ENCODE results near the gene SIRPA. TPM values are rescaled to one million over a fixed set of nuclear protein-coding genes. Genes with fewer than 3 reads are reported as not detected.
"Not testable (repeated sequence)": the region's sequence is repeated elsewhere in the genome, so short reads cannot be mapped to it uniquely, and the experiment has no call there.

Gene SIRPA
- total and polyA plus RNA-seq, 11 donors, result 8.6 to 73.5 (median 28.5) TPM

GRCh38 chr20:1918491-1919165, 23.4 kb downstream of the SIRPA start:
- Histone ChIP-seq H3K27ac (no peak overlapping the region), H3K27me3 (no peaks in the 10 kb centered on the region), H3K4me1 (peaks cover 0 to 5% (median 0%) of the 10 kb centered on the region in 12 donors), H3K9me3 (no peaks in the 10 kb centered on the region), H3K4me3 (no peak overlapping the region), H3K36me3 (peaks cover 0 to 80% (median 21%) of the 10 kb centered on the region in 9 donors)
- TF ChIP-seq CTCF (IDR thresholded peaks at IDR 0.05) (peak in 5 of 12 donors; percentile 10 to 23 (median 18)), POLR2A (IDR thresholded peaks at IDR 0.05) (no peak)
- ATAC-seq, result peak; percentile 59 to 79 (median 77)
- DNase-seq, result peak in 1 of 5 donors; percentile 46
- 58 to 70% (median 63%) methylated on average over 12 of the region's 12 CpGs for WGBS, 4 donors
- intact Hi-C loops (cut with DNase I), result no loop called here

GRCh38 chr20:1920252-1920651, 25.0 kb downstream of the SIRPA start:
- H3K4me1 ChIP-seq, result peaks cover 0 to 5% (median 0%) of the 10 kb centered on the region in 12 donors
- DNase-seq (no peak), ATAC-seq (no peak)
- H3K27ac ChIP-seq, result no peak overlapping the region
- peaks cover 0 to 84% (median 19%) of the 10 kb centered on the region in 9 donors for H3K36me3 ChIP-seq
- 86 to 92% (median 90%) methylated on average over 8 of the region's 8 CpGs for WGBS, 4 donors
- intact Hi-C loops (cut with DNase I), result no loop called here
- no peak overlapping the region for H3K4me3 ChIP-seq
- TF ChIP-seq POLR2A (IDR thresholded peaks at IDR 0.05), result no peak
- TF ChIP-seq CTCF (IDR thresholded peaks at IDR 0.05), result no peak
- H3K27me3 ChIP-seq, result no peaks in the 10 kb centered on the region
- H3K9me3 ChIP-seq, result no peaks in the 10 kb centered on the region

GRCh38 chr20:1920826-1921225, 25.6 kb downstream of the SIRPA start:
- intact Hi-C loops (cut with DNase I), result no loop called here
- Histone ChIP-seq H3K27me3 (no peaks in the 10 kb centered on the region), H3K4me1 (peaks cover 0 to 5% (median 0%) of the 10 kb centered on the region in 12 donors), H3K4me3 (no peak overlapping the region), H3K36me3 (peaks cover 0 to 84% (median 13%) of the 10 kb centered on the region in 9 donors), H3K9me3 (no peaks in the 10 kb centered on the region), H3K27ac (no peak overlapping the region)
- 75 to 79% (median 77%) methylated on average over 6 of the region's 6 CpGs for whole genome bisulfite sequencing, 4 donors
- TF ChIP-seq POLR2A (IDR thresholded peaks at IDR 0.05), result no peak
- no peak for TF ChIP-seq CTCF (IDR thresholded peaks at IDR 0.05)
- DNase-seq, result peak in 1 of 5 donors; percentile 1
- ATAC-seq, result no peak

- H3K27ac ChIP-seq; H3K9me3 ChIP-seq; H3K4me3 ChIP-seq; intact Hi-C loops (cut with DNase I); H3K27me3 ChIP-seq; ATAC-seq: not testable (repeated sequence)
- Histone ChIP-seq H3K4me1 (peaks cover 0 to 12% (median 7%) of the 10 kb centered on the region in 12 donors), H3K36me3 (peaks cover 0 to 76% (median 8%) of the 10 kb centered on the region in 9 donors)
- WGBS, 4 donors, result 79 to 100% (median 84%) methylated on average over 2 to 4 of the region's 4 CpGs
- DNase-seq, result peak in 1 of 5 donors; percentile 3
Observed at GRCh38 chr20:1921985-1922384, 26.8 kb downstream of the SIRPA start.
